Endodermal cell (in vitro differentiated cells): ENCODE data around the gene INAFM1. TPM values are rescaled to one million over a fixed set of nuclear protein-coding genes. Genes with fewer than 3 reads are reported as not detected.

ENCODE experiments used
- DNase-seq: peaks from one replicate; pipeline ENCODE4 v3.0.0-alpha.2; 2017
- H3K27ac ChIP-seq: 2 replicates; pipeline ENCODE4 v1.5.1; 2013; ENCODE audit warnings: mild to moderate bottlenecking, low read depth, low read length, moderate library complexity
- H3K27me3 ChIP-seq: 2 replicates; pipeline ENCODE4 v1.6.1; 2013; ENCODE audit warnings: mild to moderate bottlenecking, low read length, moderate library complexity; ENCODE audit not compliant: insufficient read depth, control insufficient read depth, poor library complexity, severe bottlenecking
- H3K36me3 ChIP-seq: 2 replicates; pipeline ENCODE4 v1.7.0; 2013; ENCODE audit warnings: mild to moderate bottlenecking, low read length, moderate library complexity; ENCODE audit not compliant: control insufficient read depth, insufficient read depth
- H3K4me1 ChIP-seq: one replicate; pipeline ENCODE4 v1.7.0; 2013; ENCODE audit warnings: low read length; ENCODE audit not compliant: control insufficient read depth, insufficient read depth
- H3K4me3 ChIP-seq: 2 replicates; pipeline ENCODE4 v1.5.1; 2013; ENCODE audit warnings: mild to moderate bottlenecking, low read length, moderate library complexity
- H3K9ac ChIP-seq: 2 replicates; pipeline ENCODE4 v1.6.1; 2013; ENCODE audit warnings: mild to moderate bottlenecking, low read length, moderate library complexity; ENCODE audit not compliant: poor library complexity, severe bottlenecking; ENCODE audit errors: extremely low read depth
- H3K9me3 ChIP-seq: 2 replicates; pipeline ENCODE4 v1.6.1; 2013; ENCODE audit warnings: mild to moderate bottlenecking, low read length, moderate library complexity; ENCODE audit not compliant: control insufficient read depth
- H3K27ac Mint-ChIP-seq: 2 replicates; pipeline ENCODE4 v1.8.0; 2020; ENCODE audit warnings: mixed read lengths
- H3K27me3 Mint-ChIP-seq: 2 replicates; pipeline ENCODE4 v1.8.0; 2021; ENCODE audit warnings: mild to moderate bottlenecking, mixed read lengths; ENCODE audit not compliant: insufficient read depth
- H3K36me3 Mint-ChIP-seq: 2 replicates; pipeline ENCODE4 v1.8.0; 2020; ENCODE audit warnings: low read depth, mixed read lengths
- H3K4me1 Mint-ChIP-seq: 2 replicates; pipeline ENCODE4 v1.8.0; 2020; ENCODE audit warnings: mixed read lengths
- H3K4me3 Mint-ChIP-seq: 2 replicates; pipeline ENCODE4 v1.8.0; 2020; ENCODE audit warnings: mild to moderate bottlenecking, moderate library complexity, mixed read lengths
- H3K9me3 Mint-ChIP-seq: 2 replicates; pipeline ENCODE4 v1.8.0; 2020; ENCODE audit warnings: mild to moderate bottlenecking, mixed read lengths
- WGBS, 2 experiments: methylation state at CpG; one replicate each; pipeline versions ENCODE4 v1.1.5 to v1.1.7; 2013; ENCODE audit warnings: missing lambda C conversion rate in 2 of 2, mixed read lengths in 1 of 2; ENCODE audit not compliant: insufficient coverage in 1 of 2, insufficient read length in 1 of 2; 5-methylcytosine and 5-hydroxymethylcytosine counted together
- microRNA-seq: library from miRNA; unstranded; fragments of <30 nt; microRNA quantifications from one replicate; pipeline ENCODE4 v1.2.0, GENCODE V29; 2020; ENCODE audit warnings: borderline microRNAs expressed
- total RNA-seq, 2 donors: library from RNA; stranded (reverse); fragmentation: NEBNext Ultra II Directional in 1 of 2; extraction: Animal tissue kit (Norgen Biotek cat#: 25700) in 1 of 2; gene quantifications; 2 replicates in 1 of 2; 3 replicates in 1 of 2; pipeline ENCODE4 v1.2.1, GENCODE V29; 2021
- TF ChIP-seq, protein P1 (sequence below): fragments of 200-600 bp; sonication (generic); conservative IDR thresholded peaks from 2 replicates; pipeline ENCODE4 v1.5.0; 2021; ENCODE audit warnings: antibody characterized with exemption, mild to moderate bottlenecking

The INAFM1 gene
- total RNA-seq, 2 donors from 2014 or later: 8.7 to 11.5 TPM

GRCh38 chr19:47324502-47324901, 49.8 kb downstream of the INAFM1 start:
- Mint-ChIP-seq H3K36me3 (no peaks in the 10 kb centered on the region), H3K4me1 (no peaks in the 10 kb centered on the region), H3K4me3 (no peak overlapping the region), H3K27ac (no peak overlapping the region), H3K27me3 (no peaks in the 10 kb centered on the region), H3K9me3 (no peaks in the 10 kb centered on the region)
- 72 to 79% methylated on average over 7 to 9 of the region's 9 CpGs for WGBS, 2 experiments
- Histone ChIP-seq H3K36me3 (no peaks in the 10 kb centered on the region), H3K9ac (no peak overlapping the region), H3K9me3 (no peaks in the 10 kb centered on the region), H3K27me3 (no peaks in the 10 kb centered on the region), H3K4me3 (no peak overlapping the region), H3K4me1 (no peaks in the 10 kb centered on the region), H3K27ac (no peak overlapping the region)
- TF ChIP-seq, protein P1, sequence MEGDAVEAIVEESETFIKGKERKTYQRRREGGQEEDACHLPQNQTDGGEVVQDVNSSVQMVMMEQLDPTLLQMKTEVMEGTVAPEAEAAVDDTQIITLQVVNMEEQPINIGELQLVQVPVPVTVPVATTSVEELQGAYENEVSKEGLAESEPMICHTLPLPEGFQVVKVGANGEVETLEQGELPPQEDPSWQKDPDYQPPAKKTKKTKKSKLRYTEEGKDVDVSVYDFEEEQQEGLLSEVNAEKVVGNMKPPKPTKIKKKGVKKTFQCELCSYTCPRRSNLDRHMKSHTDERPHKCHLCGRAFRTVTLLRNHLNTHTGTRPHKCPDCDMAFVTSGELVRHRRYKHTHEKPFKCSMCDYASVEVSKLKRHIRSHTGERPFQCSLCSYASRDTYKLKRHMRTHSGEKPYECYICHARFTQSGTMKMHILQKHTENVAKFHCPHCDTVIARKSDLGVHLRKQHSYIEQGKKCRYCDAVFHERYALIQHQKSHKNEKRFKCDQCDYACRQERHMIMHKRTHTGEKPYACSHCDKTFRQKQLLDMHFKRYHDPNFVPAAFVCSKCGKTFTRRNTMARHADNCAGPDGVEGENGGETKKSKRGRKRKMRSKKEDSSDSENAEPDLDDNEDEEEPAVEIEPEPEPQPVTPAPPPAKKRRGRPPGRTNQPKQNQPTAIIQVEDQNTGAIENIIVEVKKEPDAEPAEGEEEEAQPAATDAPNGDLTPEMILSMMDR: no peak
- DNase-seq: no peak

Small RNA genes lying within 50 kb of the gene (microRNA-seq; reads per million reads assigned to microRNA genes)
- not detected for gene MIR3190
- not detected for gene MIR3191

Other genes starting within 250 kb of the INAFM1 start
- gene TMEM160, start 226.3 kb upstream of the INAFM1 start, total RNA-seq: 10 to 100 TPM; 61.8 to 69.5 TPM
- gene ZC3H4, start 161.1 kb upstream of the INAFM1 start, total RNA-seq: 10 to 100 TPM; 64.9 to 82.5 TPM
- 100 to 1,000 TPM; 187 to 240 TPM for gene SAE1, start 144.1 kb upstream of the INAFM1 start, total RNA-seq
- 10 to 100 TPM in 1 of 2 donors, 1 to 10 TPM in 1; 8.8 to 13.4 TPM for gene BBC3, start 43.7 kb upstream of the INAFM1 start, total RNA-seq
- gene CCDC9, start 18.4 kb upstream of the INAFM1 start, total RNA-seq: 10 to 100 TPM; 33.8 to 46.2 TPM
- under 1 TPM in 1 of 2 donors, not detected in 1; 0.48 TPM for gene C5AR1, start 35.0 kb downstream of the INAFM1 start, total RNA-seq
- gene C5AR2, start 57.3 kb downstream of the INAFM1 start, total RNA-seq: not detected
- gene DHX34, start 74.4 kb downstream of the INAFM1 start, total RNA-seq: 10 to 100 TPM; 36.9 to 43.9 TPM
- gene MEIS3, start 144.6 kb downstream of the INAFM1 start, total RNA-seq: 100 to 1,000 TPM in 1 of 2 donors, 10 to 100 TPM in 1; 47.7 to 132 TPM
- 1 to 10 TPM; 2.5 to 3.6 TPM for gene SLC8A2, start 197.0 kb downstream of the INAFM1 start, total RNA-seq
- 10 to 100 TPM; 14.7 to 22.9 TPM for gene KPTN, start 209.3 kb downstream of the INAFM1 start, total RNA-seq
- 10 to 100 TPM; 66.0 to 73.9 TPM for gene NAPA, start 240.2 kb downstream of the INAFM1 start, total RNA-seq